GM12865 (cell line): Measurements from ENCODE around the gene MTPN.

Experiments
- DNase-seq: peaks from one replicate; pipeline ENCODE4 v3.0.0; 2010; ENCODE audit warnings: low read depth
- H3K4me3 ChIP-seq: 2 replicates; pipeline ENCODE4 v1.5.1; 2011; ENCODE audit warnings: mild to moderate bottlenecking, low read depth, low read length, control low read depth
- CTCF ChIP-seq: IDR thresholded peaks from 2 replicates; pipeline ENCODE4 v1.5.1; 2011; ENCODE audit warnings: low read length, control low read depth, low read depth, inconsistent platforms; ENCODE audit not compliant: insufficient read depth; ENCODE audit errors: missing control alignments

MTPN gene

GRCh38 chr7:135970045-135970444 lies 7.1 kb downstream of the MTPN start:
- TF ChIP-seq CTCF, result no peak
- H3K4me3 ChIP-seq, result no peak overlapping the region
- DNase-seq, result no peak

GRCh38 chr7:135966341-135967043 lies 10.7 kb downstream of the MTPN start:
- no peak for TF ChIP-seq CTCF
- no peak for DNase-seq
- H3K4me3 ChIP-seq, result no peak overlapping the region

- peak; percentile 48 for DNase-seq
- no peak overlapping the region for H3K4me3 ChIP-seq
- no peak for TF ChIP-seq CTCF
Measured at GRCh38 chr7:135965602-135966001, 11.6 kb downstream of the MTPN start.

- H3K4me3 ChIP-seq, result peak overlapping the region; percentile 24; the same call in 1 of the 2 replicates
- TF ChIP-seq CTCF, result no peak
- DNase-seq, result no peak
Measured at GRCh38 chr7:135964791-135965190, 12.4 kb downstream of the MTPN start.

GRCh38 chr7:135964274-135964673 lies 12.9 kb downstream of the MTPN start:
- peak overlapping the region; percentile 24; the same call in 1 of the 2 replicates for H3K4me3 ChIP-seq
- no peak for TF ChIP-seq CTCF
- DNase-seq, result no peak

- TF ChIP-seq CTCF, result no peak
- DNase-seq, result no peak
- no peak overlapping the region for H3K4me3 ChIP-seq
Measured at GRCh38 chr7:135962802-135963201, 14.4 kb downstream of the MTPN start.
